ENCODE data around the gene RNF32. TPM values are rescaled to one million over a fixed set of nuclear protein-coding genes. Genes with fewer than 3 reads are reported as not detected.

RNF32 gene
- total RNA-seq, 3 donors from 2014 or later (not counting 1 experiment from before 2014, with no cell fraction given), result 0.80 TPM; not detected in 2

DNA sequence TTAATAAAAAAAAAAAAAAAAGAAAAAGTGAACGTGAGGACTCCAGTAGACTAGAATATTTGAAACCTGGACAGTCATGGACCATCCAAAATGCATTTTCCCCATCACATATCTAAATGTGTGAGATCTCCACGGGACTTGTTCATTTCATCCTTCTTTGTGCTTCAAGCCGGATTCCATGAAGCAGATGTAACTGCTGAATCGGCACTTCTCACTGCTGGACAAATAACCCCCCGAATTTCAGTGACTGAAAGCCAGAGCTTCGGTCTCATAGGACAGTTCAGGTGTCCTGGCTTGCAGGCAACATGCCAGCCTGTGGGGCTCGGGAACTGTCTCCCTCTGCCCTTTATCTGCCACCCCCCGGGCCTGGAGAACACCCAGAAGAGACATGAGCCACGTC is 33.3 kb downstream of the RNF32 start:
- DNase-seq (no peak), ATAC-seq (no peak)
- intact Hi-C loops (cut with micrococcal nuclease), result no loop called here
- no peaks in the 10 kb centered on the region for H3K36me3 Mint-ChIP-seq
- TF ChIP-seq, protein P1, sequence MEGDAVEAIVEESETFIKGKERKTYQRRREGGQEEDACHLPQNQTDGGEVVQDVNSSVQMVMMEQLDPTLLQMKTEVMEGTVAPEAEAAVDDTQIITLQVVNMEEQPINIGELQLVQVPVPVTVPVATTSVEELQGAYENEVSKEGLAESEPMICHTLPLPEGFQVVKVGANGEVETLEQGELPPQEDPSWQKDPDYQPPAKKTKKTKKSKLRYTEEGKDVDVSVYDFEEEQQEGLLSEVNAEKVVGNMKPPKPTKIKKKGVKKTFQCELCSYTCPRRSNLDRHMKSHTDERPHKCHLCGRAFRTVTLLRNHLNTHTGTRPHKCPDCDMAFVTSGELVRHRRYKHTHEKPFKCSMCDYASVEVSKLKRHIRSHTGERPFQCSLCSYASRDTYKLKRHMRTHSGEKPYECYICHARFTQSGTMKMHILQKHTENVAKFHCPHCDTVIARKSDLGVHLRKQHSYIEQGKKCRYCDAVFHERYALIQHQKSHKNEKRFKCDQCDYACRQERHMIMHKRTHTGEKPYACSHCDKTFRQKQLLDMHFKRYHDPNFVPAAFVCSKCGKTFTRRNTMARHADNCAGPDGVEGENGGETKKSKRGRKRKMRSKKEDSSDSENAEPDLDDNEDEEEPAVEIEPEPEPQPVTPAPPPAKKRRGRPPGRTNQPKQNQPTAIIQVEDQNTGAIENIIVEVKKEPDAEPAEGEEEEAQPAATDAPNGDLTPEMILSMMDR (IDR thresholded peaks at IDR 0.05), result no peak
- H3K4me1 Mint-ChIP-seq, result no peaks in the 10 kb centered on the region
- no peaks in the 10 kb centered on the region for H3K27me3 Mint-ChIP-seq (ENCODE audit: low read depth in 2 of 2)
- peaks cover 11% of the 10 kb centered on the region for H3K36me3 ChIP-seq (ENCODE audit: control insufficient read depth, insufficient read depth, low read length)
- H3K4me3 ChIP-seq (ENCODE audit: low read length), result no peak overlapping the region
- H3K9me3 ChIP-seq (ENCODE audit: control insufficient read depth, insufficient read depth, low read length), result no peaks in the 10 kb centered on the region
- WGBS (ENCODE audit: insufficient coverage), result 96% methylated on average over 9 of the region's 9 CpGs
- H3K27ac ChIP-seq (ENCODE audit: low read length), result no peak overlapping the region
- no peaks in the 10 kb centered on the region for H3K27me3 ChIP-seq (ENCODE audit: control insufficient read depth, insufficient read depth, low read length)
- H3K27ac Mint-ChIP-seq, result no peak overlapping the region
- no peaks in the 10 kb centered on the region for H3K4me1 ChIP-seq (ENCODE audit: control insufficient read depth, insufficient read depth, low read length)
- H3K9me3 Mint-ChIP-seq, result no peaks in the 10 kb centered on the region
- H3K4me3 Mint-ChIP-seq, result no peak overlapping the region

DNA sequence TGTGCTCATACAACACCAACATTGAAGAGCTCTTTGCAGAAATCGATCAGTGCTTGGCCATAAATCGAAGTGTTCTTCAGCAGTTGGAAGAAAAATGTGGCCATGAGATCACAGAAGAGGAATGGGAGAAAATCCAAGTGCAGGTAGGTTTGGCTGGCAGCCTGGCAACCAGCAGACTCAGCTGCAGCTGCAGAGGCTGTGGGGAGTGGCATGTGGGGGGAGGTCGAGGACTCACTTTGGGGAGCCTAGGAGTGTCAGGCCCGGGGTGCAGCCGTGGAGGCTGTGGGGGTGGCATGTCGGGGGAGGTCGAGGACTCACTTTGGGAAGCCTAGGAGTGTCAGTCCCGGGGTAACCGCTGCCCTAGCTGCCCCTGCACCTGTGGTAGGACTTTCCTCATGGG is 35.1 kb downstream of the RNF32 start:
- TF ChIP-seq, protein P1 (IDR thresholded peaks at IDR 0.05), result no peak
- H3K27me3 ChIP-seq (ENCODE audit: control insufficient read depth, insufficient read depth, low read length), result no peaks in the 10 kb centered on the region
- H3K4me3 Mint-ChIP-seq, result no peak overlapping the region
- no peak for ATAC-seq
- WGBS (ENCODE audit: insufficient coverage), result 82% methylated on average over 9 of the region's 9 CpGs
- H3K9me3 ChIP-seq (ENCODE audit: control insufficient read depth, insufficient read depth, low read length), result no peaks in the 10 kb centered on the region
- no peak overlapping the region for H3K27ac ChIP-seq (ENCODE audit: low read length)
- H3K4me1 Mint-ChIP-seq, result peaks cover 0 to 6% of the 10 kb centered on the region in 2 donors
- H3K27me3 Mint-ChIP-seq (ENCODE audit: low read depth in 2 of 2), result no peaks in the 10 kb centered on the region
- no peak for DNase-seq
- no peaks in the 10 kb centered on the region for H3K9me3 Mint-ChIP-seq
- no peak overlapping the region for H3K4me3 ChIP-seq (ENCODE audit: low read length)
- peaks cover 12% of the 10 kb centered on the region for H3K36me3 ChIP-seq (ENCODE audit: control insufficient read depth, insufficient read depth, low read length)
- H3K36me3 Mint-ChIP-seq, result no peaks in the 10 kb centered on the region
- no peaks in the 10 kb centered on the region for H3K4me1 ChIP-seq (ENCODE audit: control insufficient read depth, insufficient read depth, low read length)
- intact Hi-C loops (cut with micrococcal nuclease), result no loop called here
- H3K27ac Mint-ChIP-seq, result no peak overlapping the region

DNA sequence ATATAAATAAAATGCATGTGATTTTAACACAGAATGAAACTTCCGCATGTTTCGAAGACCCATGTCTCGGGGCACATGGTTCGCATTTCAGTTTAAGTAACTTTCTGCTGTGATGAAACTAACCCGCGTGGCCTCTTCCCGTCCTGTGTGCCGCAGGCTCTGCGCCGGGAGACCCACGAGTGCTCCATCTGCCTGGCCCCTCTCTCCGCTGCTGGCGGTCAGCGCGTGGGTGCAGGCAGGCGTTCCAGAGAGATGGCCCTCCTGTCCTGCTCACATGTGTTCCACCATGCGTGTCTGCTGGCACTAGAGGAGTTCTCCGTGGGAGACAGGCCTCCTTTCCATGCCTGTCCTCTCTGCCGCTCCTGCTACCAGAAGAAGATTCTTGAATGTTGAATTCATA is 35.7 kb downstream of the RNF32 start:
- no peak for ATAC-seq
- H3K36me3 ChIP-seq (ENCODE audit: control insufficient read depth, insufficient read depth, low read length), result peaks cover 12% of the 10 kb centered on the region
- Mint-ChIP-seq H3K9me3 (no peaks in the 10 kb centered on the region), H3K36me3 (no peaks in the 10 kb centered on the region), H3K4me1 (peaks cover 0 to 6% of the 10 kb centered on the region in 2 donors), H3K27me3 (ENCODE audit: low read depth in 2 of 2) (no peaks in the 10 kb centered on the region), H3K4me3 (no peak overlapping the region), H3K27ac (no peak overlapping the region)
- TF ChIP-seq, protein P1 (IDR thresholded peaks at IDR 0.05), result no peak
- no peaks in the 10 kb centered on the region for H3K4me1 ChIP-seq (ENCODE audit: control insufficient read depth, insufficient read depth, low read length)
- WGBS (ENCODE audit: insufficient coverage), result 82% methylated on average over 19 of the region's 19 CpGs
- H3K9me3 ChIP-seq (ENCODE audit: control insufficient read depth, insufficient read depth, low read length), result no peaks in the 10 kb centered on the region
- no peak overlapping the region for H3K27ac ChIP-seq (ENCODE audit: low read length)
- intact Hi-C loops (cut with micrococcal nuclease), result no loop called here
- no peak for DNase-seq
- H3K27me3 ChIP-seq (ENCODE audit: control insufficient read depth, insufficient read depth, low read length), result no peaks in the 10 kb centered on the region
- no peak overlapping the region for H3K4me3 ChIP-seq (ENCODE audit: low read length)

DNA sequence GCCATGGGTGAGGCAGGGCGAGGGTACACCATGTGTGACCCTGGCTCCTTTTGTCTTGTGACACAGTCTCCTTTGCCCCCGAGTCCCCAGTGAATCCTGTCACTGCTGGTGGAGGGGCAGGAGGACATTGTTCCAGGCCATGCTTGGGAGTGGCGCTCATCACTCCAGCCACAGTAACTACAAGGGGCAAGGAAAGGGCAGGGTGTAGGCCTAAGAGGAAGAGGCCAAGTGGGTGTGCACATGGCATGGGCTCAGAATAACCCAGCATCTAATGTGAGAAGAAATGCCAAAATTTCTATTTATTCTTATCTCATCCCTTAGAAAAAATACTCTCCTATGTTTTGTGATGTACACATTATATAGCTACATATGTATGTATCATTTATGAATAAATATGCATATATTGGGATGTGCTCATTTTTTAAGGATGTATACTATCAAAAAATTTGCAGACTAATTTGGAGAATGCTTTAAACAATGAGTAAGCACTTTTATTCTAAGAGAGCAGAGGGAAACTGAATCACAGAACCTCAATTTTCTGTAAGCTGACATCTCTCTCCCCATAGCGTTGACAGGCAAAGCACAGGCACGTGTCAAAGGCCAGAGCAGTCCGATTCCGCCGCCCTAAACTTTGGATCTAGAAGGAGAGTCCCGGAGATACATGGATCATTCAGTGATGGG is 36.9 kb downstream of the RNF32 start:
- no peaks in the 10 kb centered on the region for H3K36me3 Mint-ChIP-seq
- no peak overlapping the region for H3K4me3 Mint-ChIP-seq
- H3K27ac ChIP-seq (ENCODE audit: low read length), result no peak overlapping the region
- TF ChIP-seq, protein P1 (IDR thresholded peaks at IDR 0.05), result no peak
- peaks cover 16% of the 10 kb centered on the region for H3K36me3 ChIP-seq (ENCODE audit: control insufficient read depth, insufficient read depth, low read length)
- H3K27me3 ChIP-seq (ENCODE audit: control insufficient read depth, insufficient read depth, low read length), result no peaks in the 10 kb centered on the region
- no peak overlapping the region for H3K27ac Mint-ChIP-seq
- DNase-seq (no peak), ATAC-seq (no peak)
- no peaks in the 10 kb centered on the region for H3K9me3 Mint-ChIP-seq
- intact Hi-C loops (cut with micrococcal nuclease), result no loop called here
- no peaks in the 10 kb centered on the region for H3K4me1 ChIP-seq (ENCODE audit: control insufficient read depth, insufficient read depth, low read length)
- 97% methylated on average over 9 of the region's 9 CpGs for WGBS (ENCODE audit: insufficient coverage)
- peaks cover 0 to 6% of the 10 kb centered on the region in 2 donors for H3K4me1 Mint-ChIP-seq
- no peak overlapping the region for H3K4me3 ChIP-seq (ENCODE audit: low read length)
- no peaks in the 10 kb centered on the region for H3K27me3 Mint-ChIP-seq (ENCODE audit: low read depth in 2 of 2)
- no peaks in the 10 kb centered on the region for H3K9me3 ChIP-seq (ENCODE audit: control insufficient read depth, insufficient read depth, low read length)
